Transverse colon (tissue), 4 donors: Measurements from ENCODE around the gene ACKR1. TPM values are rescaled to one million over a fixed set of nuclear protein-coding genes. Genes with fewer than 3 reads are reported as not detected.

Experiments
- DNase-seq: peaks from one replicate; pipeline ENCODE4 v3.0.0-alpha.2; 2019
- H3K27ac ChIP-seq, 4 donors: fragments of 200-600 bp; sonication (generic); 2 replicates each; pipeline ENCODE4 v1.5.1; 2016 to 2018; ENCODE audit warnings: inconsistent platforms in 4 of 4
- H3K27me3 ChIP-seq: fragments of 200-600 bp; sonication (generic); 2 replicates; pipeline ENCODE4 v1.5.1; 2017; ENCODE audit warnings: inconsistent platforms
- H3K36me3 ChIP-seq, 4 donors: fragments of 200-600 bp; sonication (generic); 2 replicates each; pipeline ENCODE4 v1.5.1; 2017 to 2019; ENCODE audit warnings: inconsistent platforms in 4 of 4
- H3K4me1 ChIP-seq, 4 donors: fragments of 200-600 bp; sonication (generic); 2 replicates each; pipeline ENCODE4 v1.5.1; 2017 to 2020; ENCODE audit warnings: inconsistent platforms in 4 of 4
- H3K4me3 ChIP-seq, 4 donors: fragments of 200-600 bp; sonication (generic); 1 replicate in 1 of 4; 2 replicates in 3 of 4; pipeline versions ENCODE4 v1.5.1 to v1.6.1; 2017 to 2019; ENCODE audit warnings: inconsistent platforms in 4 of 4
- H3K9me3 ChIP-seq, 2 donors: fragments of 200-600 bp; sonication (generic); 2 replicates each; pipeline ENCODE4 v1.5.1; 2017 to 2019; ENCODE audit warnings: inconsistent platforms in 2 of 2
- EP300 ChIP-seq: sonication (generic); formaldehyde crosslinking; IDR thresholded peaks from one replicate; pipeline ENCODE4 v1.6.1; 2017; ENCODE audit warnings: antibody characterized with exemption, low read depth
- POLR2A ChIP-seq: fragments of 450-650 bp; IDR thresholded peaks from one replicate; pipeline ENCODE4 v1.6.1; 2016; ENCODE audit warnings: antibody characterized with exemption, mild to moderate bottlenecking, moderate library complexity
- POLR2AphosphoS5 ChIP-seq, 3 donors: sonication (generic); formaldehyde crosslinking; IDR thresholded peaks; one replicate each; pipeline ENCODE4 v1.6.1; 2016; ENCODE audit warnings: antibody characterized with exemption in 3 of 3
- WGBS, 2 donors: methylation state at CpG; one replicate each; pipeline ENCODE4 v1.1.5; 2018; ENCODE audit warnings: low coverage in 1 of 2; 5-methylcytosine and 5-hydroxymethylcytosine counted together
- in situ Hi-C, 4 donors: fragments of 200-750 bp; cut with MboI; loops; one replicate each; pipeline versions ENCODE4 v1.15.0 to v1.15.1; 2017; ENCODE audit warnings: low sequenced_read_pairs in 3 of 4, low pct_ligation_motif_present in 1 of 4, low pct_unique_long_range_greater_than_20kb in 1 of 4
- intact Hi-C: fragments of 100-400 bp; cut with DNase I; formaldehyde crosslinking; loops from one replicate; pipeline ENCODE4 v1.15.1; 2023; ENCODE audit warnings: low total_unique reads
- total RNA-seq, 4 donors: library from RNA; depleted of rRNA; stranded (reverse); fragments of >200 nt; gene quantifications; one replicate each; pipeline ENCODE4 v1.1.0, GENCODE V29; 2016
- TF ChIP-seq, protein P1 (sequence below), 5 experiments: fragments of 200-600 bp in 3 of 5; fragments of 450-650 bp in 2 of 5; sonication (generic) in 3 of 5; IDR thresholded peaks; 1 replicate in 2 of 5; 2 replicates in 3 of 5; pipeline ENCODE4 v1.5.1; 2016 to 2017; ENCODE audit warnings: antibody characterized with exemption in 5 of 5, inconsistent platforms in 3 of 5, mild to moderate bottlenecking in 2 of 5, moderate library complexity in 1 of 5

ACKR1 gene, protein sequence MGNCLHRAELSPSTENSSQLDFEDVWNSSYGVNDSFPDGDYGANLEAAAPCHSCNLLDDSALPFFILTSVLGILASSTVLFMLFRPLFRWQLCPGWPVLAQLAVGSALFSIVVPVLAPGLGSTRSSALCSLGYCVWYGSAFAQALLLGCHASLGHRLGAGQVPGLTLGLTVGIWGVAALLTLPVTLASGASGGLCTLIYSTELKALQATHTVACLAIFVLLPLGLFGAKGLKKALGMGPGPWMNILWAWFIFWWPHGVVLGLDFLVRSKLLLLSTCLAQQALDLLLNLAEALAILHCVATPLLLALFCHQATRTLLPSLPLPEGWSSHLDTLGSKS
- 10 to 100 TPM in 2 of 4 donors, 1 to 10 TPM in 2; 4.1 to 16.7 (median 9.9) TPM for total RNA-seq

DNA sequence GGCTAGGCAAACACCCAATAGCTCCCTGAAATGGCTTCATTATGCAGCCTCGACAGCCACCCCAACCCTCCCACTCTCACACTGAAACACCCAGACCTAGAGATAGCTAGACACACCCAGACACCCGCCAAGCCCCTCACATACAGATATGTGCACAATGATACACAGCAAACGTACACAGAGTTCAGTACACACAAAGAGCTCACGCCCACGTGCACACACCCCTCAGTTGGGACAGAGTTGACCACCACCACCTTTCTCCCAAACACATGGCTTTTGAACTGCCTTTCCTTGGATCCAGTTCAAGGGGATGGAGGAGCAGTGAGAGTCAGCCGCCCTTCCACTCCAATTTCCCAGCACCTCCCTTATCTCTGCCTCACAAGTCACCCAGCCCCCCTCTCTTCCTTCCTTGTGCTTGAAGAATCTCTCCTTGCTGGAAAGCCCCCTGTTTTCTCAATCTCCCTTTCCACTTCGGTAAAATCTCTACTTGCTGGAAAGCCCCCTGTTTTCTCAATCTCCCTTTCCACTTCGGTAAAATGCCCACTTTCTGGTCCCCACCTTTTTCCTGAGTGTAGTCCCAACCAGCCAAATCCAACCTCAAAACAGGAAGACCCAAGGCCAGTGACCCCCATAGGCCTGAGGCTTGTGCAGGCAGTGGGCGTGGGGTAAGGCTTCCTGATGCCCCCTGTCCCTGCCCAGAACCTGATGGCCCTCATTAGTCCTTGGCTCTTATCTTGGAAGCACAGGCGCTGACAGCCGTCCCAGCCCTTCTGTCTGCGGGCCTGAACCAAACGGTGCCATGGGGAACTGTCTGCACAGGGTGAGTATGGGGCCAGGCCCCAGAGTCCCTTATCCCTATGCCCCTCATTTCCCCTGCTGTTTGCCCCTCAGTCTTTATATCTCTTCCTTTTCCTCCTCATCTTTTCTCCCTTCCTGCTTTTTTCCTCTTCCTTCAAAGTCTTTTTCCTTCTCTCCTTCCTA is at the start of gene ACKR1:
ACKR1 (plus strand) TSS at position 715 of the 981 bp plus-strand sequence; CDS start at position 800, 85 bp downstream.
- in situ Hi-C loops = no loop called here
- no peak for DNase-seq
- Histone ChIP-seq H3K36me3 (no peaks in the 10 kb centered on the region), H3K27ac (no peak within 1 kb of the TSS), H3K27me3 (peaks cover 44% of the 10 kb centered on the region), H3K4me3 (no peak within 1 kb of the TSS), H3K4me1 (no peaks in the 10 kb centered on the region), H3K9me3 (no peaks in the 10 kb centered on the region)
- intact Hi-C loops = no loop called here
- WGBS, 2 donors = 43 to 55% methylated on average over 6 to 13 of the region's 13 CpGs
- TF ChIP-seq, protein P1, sequence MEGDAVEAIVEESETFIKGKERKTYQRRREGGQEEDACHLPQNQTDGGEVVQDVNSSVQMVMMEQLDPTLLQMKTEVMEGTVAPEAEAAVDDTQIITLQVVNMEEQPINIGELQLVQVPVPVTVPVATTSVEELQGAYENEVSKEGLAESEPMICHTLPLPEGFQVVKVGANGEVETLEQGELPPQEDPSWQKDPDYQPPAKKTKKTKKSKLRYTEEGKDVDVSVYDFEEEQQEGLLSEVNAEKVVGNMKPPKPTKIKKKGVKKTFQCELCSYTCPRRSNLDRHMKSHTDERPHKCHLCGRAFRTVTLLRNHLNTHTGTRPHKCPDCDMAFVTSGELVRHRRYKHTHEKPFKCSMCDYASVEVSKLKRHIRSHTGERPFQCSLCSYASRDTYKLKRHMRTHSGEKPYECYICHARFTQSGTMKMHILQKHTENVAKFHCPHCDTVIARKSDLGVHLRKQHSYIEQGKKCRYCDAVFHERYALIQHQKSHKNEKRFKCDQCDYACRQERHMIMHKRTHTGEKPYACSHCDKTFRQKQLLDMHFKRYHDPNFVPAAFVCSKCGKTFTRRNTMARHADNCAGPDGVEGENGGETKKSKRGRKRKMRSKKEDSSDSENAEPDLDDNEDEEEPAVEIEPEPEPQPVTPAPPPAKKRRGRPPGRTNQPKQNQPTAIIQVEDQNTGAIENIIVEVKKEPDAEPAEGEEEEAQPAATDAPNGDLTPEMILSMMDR (IDR thresholded peaks at IDR 0.05) = no peak
- TF ChIP-seq POLR2AphosphoS5 (IDR thresholded peaks at IDR 0.05) (no peak), EP300 (no peak), POLR2A (no peak)

DNA sequence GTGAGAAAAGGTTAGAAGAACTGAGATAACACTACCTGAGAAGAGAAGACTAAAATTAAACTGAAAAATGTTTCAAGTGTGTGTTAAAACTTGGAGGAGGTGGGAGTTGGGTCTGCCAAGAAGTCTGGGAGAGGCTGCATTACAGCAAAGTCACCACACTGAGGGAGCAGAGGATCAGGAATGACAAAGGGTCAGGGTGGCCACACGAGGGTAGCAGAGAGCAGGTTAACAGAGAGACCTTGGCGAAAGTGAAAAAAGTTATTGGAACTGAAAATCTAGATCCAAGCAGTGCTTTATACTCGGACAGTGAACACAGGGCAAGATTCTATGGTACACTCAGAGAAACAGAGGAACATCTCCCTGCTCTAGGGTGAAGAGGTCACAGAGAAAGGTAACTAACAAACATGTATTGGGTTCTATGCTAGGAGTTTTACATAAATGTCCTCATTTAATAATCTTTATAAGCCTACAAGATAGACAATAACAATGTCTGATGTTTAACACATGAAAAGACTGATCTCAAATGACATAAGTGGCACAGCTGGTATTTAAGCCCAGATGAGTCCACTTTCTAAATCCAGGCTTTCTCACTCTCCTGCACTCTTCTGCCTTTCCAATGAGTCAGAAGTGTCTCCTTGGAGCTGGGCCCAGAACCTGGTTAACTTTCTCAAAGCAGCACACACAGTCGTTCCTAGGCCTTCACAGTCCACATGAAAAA is 43.5 kb upstream of the ACKR1 start:
- no peaks in the 10 kb centered on the region for H3K27me3 ChIP-seq
- H3K4me1 ChIP-seq = peaks cover 0 to 4% (median 0%) of the 10 kb centered on the region in 4 donors
- no peaks in the 10 kb centered on the region for H3K36me3 ChIP-seq
- H3K9me3 ChIP-seq = no peaks in the 10 kb centered on the region
- H3K27ac ChIP-seq = peak overlapping the region in 2 of 4 donors; percentile 35 to 63
- WGBS, 2 donors = 0 to 1% methylated on average over 3 to 4 of the region's 4 CpGs
- intact Hi-C loops = loop anchor here (5.0 kb wide), 1 partner anchor 36 kb away; no protein-coding TSS in a partner anchor
- peak; percentile 63 for DNase-seq
- no peak overlapping the region for H3K4me3 ChIP-seq
- in situ Hi-C loops = loop anchor here in 1 of 4 donors (10.0 kb wide), 1 partner anchor 54 kb away; no protein-coding TSS in a partner anchor
- no peak for TF ChIP-seq EP300
- TF ChIP-seq, protein P1 (IDR thresholded peaks at IDR 0.05) = peak; percentile 85 to 93 (median 90)

DNA sequence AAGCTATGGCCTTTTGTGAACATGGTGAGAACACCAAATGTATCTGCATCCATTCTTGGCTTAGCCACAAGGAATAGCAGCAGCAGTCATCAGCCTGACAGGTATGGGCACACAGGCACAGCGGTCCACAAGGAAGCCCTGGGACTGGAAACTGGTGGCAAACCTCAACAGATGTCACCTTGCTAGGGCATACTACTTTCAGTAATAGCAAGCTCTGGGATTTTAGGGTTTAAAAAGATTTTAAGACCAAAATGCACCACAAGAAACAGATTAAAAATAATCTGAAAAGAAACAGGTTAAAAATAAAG is 43.0 kb upstream of the ACKR1 start:
- Histone ChIP-seq H3K36me3 (no peaks in the 10 kb centered on the region), H3K4me1 (peaks cover 0 to 4% (median 0%) of the 10 kb centered on the region in 4 donors), H3K27me3 (no peaks in the 10 kb centered on the region), H3K9me3 (no peaks in the 10 kb centered on the region), H3K27ac (no peak overlapping the region), H3K4me3 (no peak overlapping the region)
- WGBS, 2 donors = 90 to 100% methylated on average over 1 of the region's 1 CpG
- DNase-seq = no peak
- TF ChIP-seq POLR2A = no peak
- no peak for TF ChIP-seq EP300
- TF ChIP-seq POLR2AphosphoS5 (IDR thresholded peaks at IDR 0.05) = no peak
- TF ChIP-seq, protein P1 (IDR thresholded peaks at IDR 0.05) = no peak
- intact Hi-C loops (loop anchor here (5.0 kb wide), 1 partner anchor 36 kb away; no protein-coding TSS in a partner anchor), in situ Hi-C loops (loop anchor here in 1 of 4 donors (10.0 kb wide), 1 partner anchor 53 kb away; no protein-coding TSS in a partner anchor)
